Measurements from ENCODE around the gene JAM3. TPM values are rescaled to one million over a fixed set of nuclear protein-coding genes. Genes with fewer than 3 reads are reported as not detected.

The JAM3 gene
- total and polyA plus RNA-seq, 2 of the 4 experiments (the other 2 are of a cell fraction) = 38.0 to 71.5 TPM

GRCh38 chr11:134144744-134145143, 75.9 kb downstream of the JAM3 start:
- no peak overlapping the region for H4K91ac ChIP-seq (ENCODE audit: insufficient read depth, low read depth, low read length)
- 93% methylated on average over 2 of the region's 5 CpGs; no CpG with 5 or more reads in 1 of the 2 experiments for WGBS, 2 experiments (ENCODE audit: extremely low coverage in 2 of 2, insufficient read length in 1 of 2)
- POLR2A ChIA-PET (ENCODE audit: unreplicated experiment) = no interaction called here
- H3K27me3 ChIP-seq (ENCODE audit: control insufficient read depth, insufficient read depth, low read length) = no peaks in the 10 kb centered on the region
- BruUV-seq (replicated peaks) = no TSS peak
- H3K36me3 ChIP-seq (ENCODE audit: control insufficient read depth, insufficient read depth, low read length) = peaks cover 19% of the 10 kb centered on the region
- H2BK15ac ChIP-seq (ENCODE audit: low read depth, low read length) = no peak overlapping the region
- H3K9me1 ChIP-seq (ENCODE audit: insufficient read depth, low read length) = no peaks in the 10 kb centered on the region
- H3K23ac ChIP-seq (ENCODE audit: low read depth, low read length) = no peak overlapping the region
- intact Hi-C loops (cut with micrococcal nuclease) = no loop called here
- in situ Hi-C loops (cut with MboI; ENCODE audit: low sequenced_read_pairs) = loop anchor here (5.0 to 10.0 kb wide), 2 partner anchors 97 to 220 kb away; no protein-coding TSS in a partner anchor
- H2BK20ac ChIP-seq (ENCODE audit: low read depth, low read length) = no peak overlapping the region
- dilution Hi-C loops (cut with HindIII; ENCODE audit: low sequenced_read_pairs, unreplicated experiment) = no loop called here
- H2BK5ac ChIP-seq (ENCODE audit: low read depth, low read length, poor library complexity, severe bottlenecking) = no peak overlapping the region
- H3K9me3 ChIP-seq (ENCODE audit: control insufficient read depth, insufficient read depth, low read length) = no peaks in the 10 kb centered on the region
- H3K79me1 ChIP-seq (ENCODE audit: low read depth in 1 of 2, low read length in 2 of 2) = peaks cover 0 to 6% of the 10 kb centered on the region in 2 experiments; a peak in 2 of 4 replicates
- no peak overlapping the region for H3K14ac ChIP-seq (replicated peaks; ENCODE audit: low read depth, low read length)
- H4K5ac ChIP-seq (ENCODE audit: low read depth, low read length) = no peak overlapping the region
- no peak overlapping the region for H3K9ac ChIP-seq (ENCODE audit: low read depth, low read length)
- H4K8ac ChIP-seq (ENCODE audit: low read depth in 2 of 2, low read length in 2 of 2) = no peak overlapping the region
- H2AFZ ChIP-seq (replicated peaks; ENCODE audit: low read length, poor library complexity) = no peak overlapping the region
- TF ChIP-seq CEBPB (IDR thresholded peaks at IDR 0.05; ENCODE audit: low read depth, low read length) (peak; percentile 95), MXI1 (IDR thresholded peaks at IDR 0.05; ENCODE audit: borderline replicate concordance, low read depth, low read length) (no peak)
- CTCF ChIA-PET = no interaction called here
- H3K4me2 ChIP-seq (ENCODE audit: low read depth, low read length) = no peak overlapping the region
- no peak overlapping the region for H2AK9ac ChIP-seq (replicated peaks; ENCODE audit: low read depth, low read length, poor library complexity)
- H3K56ac ChIP-seq (ENCODE audit: extremely low read depth, insufficient read depth, low read length) = no peak overlapping the region
- no peak for ATAC-seq (ENCODE audit: low read depth)
- H2BK120ac ChIP-seq (ENCODE audit: low read depth, low read length) = no peak overlapping the region
- H3K18ac ChIP-seq (ENCODE audit: low read depth, low read length) = no peak overlapping the region
- H4K20me1 ChIP-seq (ENCODE audit: insufficient read depth, low read length) = peaks cover 3% of the 10 kb centered on the region; the same call in 1 of the 2 replicates
- no peak overlapping the region for H3K27ac ChIP-seq (ENCODE audit: insufficient read depth, low read length)
- 0 out of 2 replicates have a peak, but pooled peaks cover 3% of the 10 kb centered on the region for H3K4me1 ChIP-seq (ENCODE audit: control insufficient read depth, insufficient read depth, low read length)
- no peak overlapping the region for H3K4me3 ChIP-seq (ENCODE audit: insufficient read depth, low read depth, low read length)
- H3K4ac ChIP-seq (ENCODE audit: low read depth, low read length) = no peak overlapping the region
- no peak overlapping the region for H2AK5ac ChIP-seq (ENCODE audit: low read depth, low read length)
- DNase-seq = no peak
